Upper lobe of left lung (tissue), 4 donors: Measurements from ENCODE around the gene METAP1.

Source experiments
- CTCF ChIP-seq, 6 experiments: fragments of 450-650 bp in 4 of 6; fragments of 200-600 bp in 2 of 6; sonication (generic) in 2 of 6; IDR thresholded peaks; one replicate each; pipeline ENCODE4 v1.5.1; 2016 to 2019; ENCODE audit warnings: antibody characterized with exemption in 6 of 6
- EP300 ChIP-seq, 4 donors: sonication (generic); formaldehyde crosslinking; IDR thresholded peaks; one replicate each; pipeline ENCODE4 v1.5.1; 2017; ENCODE audit warnings: antibody characterized with exemption in 4 of 4, control low read depth in 2 of 4
- POLR2A ChIP-seq, 4 donors: fragments of 450-650 bp; IDR thresholded peaks; one replicate each; pipeline ENCODE4 v1.5.1; 2016 to 2017; ENCODE audit warnings: antibody characterized with exemption in 4 of 4, mild to moderate bottlenecking in 2 of 4
- POLR2AphosphoS5 ChIP-seq, 2 donors: sonication (generic); formaldehyde crosslinking; IDR thresholded peaks; one replicate each; pipeline ENCODE4 v1.5.1; 2017; ENCODE audit warnings: antibody characterized with exemption in 2 of 2

GRCh38 chr4:98946359-98946758, 49.2 kb upstream of the METAP1 start:
- no peak for TF ChIP-seq POLR2A (IDR thresholded peaks at IDR 0.05)
- TF ChIP-seq CTCF (IDR thresholded peaks at IDR 0.05): no peak
- TF ChIP-seq POLR2AphosphoS5 (IDR thresholded peaks at IDR 0.05): no peak
- no peak for TF ChIP-seq EP300 (IDR thresholded peaks at IDR 0.05)
